HG02588 (cell line): ENCODE measurements around the gene C5AR1.
"Not testable (repeated sequence)": the region's sequence is repeated elsewhere in the genome, so short reads cannot be mapped to it uniquely, and the experiment has no call there.

Source experiments
- ATAC-seq: cut with Tn5 transposase; IDR thresholded peaks from one replicate; pipeline ENCODE4 v1.9.1; 2021; ENCODE audit warnings: mild to moderate bottlenecking, moderate library complexity; ENCODE audit not compliant: unreplicated experiment

The C5AR1 gene

DNA sequence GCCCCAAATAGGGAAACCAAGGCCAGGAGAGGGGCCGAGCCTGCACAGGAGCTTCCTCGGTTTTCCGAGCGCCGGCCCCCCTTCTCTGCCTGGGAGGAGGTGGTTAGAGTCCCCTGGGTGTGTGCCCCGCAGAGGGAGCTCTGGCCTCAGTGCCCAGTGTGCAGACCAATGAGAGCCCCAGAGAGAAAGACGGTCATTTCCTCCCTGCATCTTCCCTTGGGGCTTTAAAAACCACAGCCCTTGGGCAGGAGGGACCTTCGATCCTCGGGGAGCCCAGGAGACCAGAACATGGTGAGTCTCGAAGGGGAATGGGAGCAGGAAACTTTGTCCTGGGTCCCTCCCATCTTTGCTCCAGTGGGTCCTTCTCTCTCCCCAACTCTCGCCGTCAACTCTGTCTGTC, at the start of gene C5AR1:
Gene C5AR1 (plus strand): TSS at position 254 of the 400 bp plus-strand sequence. CDS start 35 bp downstream, at position 289.
- ATAC-seq = no peak

DNA sequence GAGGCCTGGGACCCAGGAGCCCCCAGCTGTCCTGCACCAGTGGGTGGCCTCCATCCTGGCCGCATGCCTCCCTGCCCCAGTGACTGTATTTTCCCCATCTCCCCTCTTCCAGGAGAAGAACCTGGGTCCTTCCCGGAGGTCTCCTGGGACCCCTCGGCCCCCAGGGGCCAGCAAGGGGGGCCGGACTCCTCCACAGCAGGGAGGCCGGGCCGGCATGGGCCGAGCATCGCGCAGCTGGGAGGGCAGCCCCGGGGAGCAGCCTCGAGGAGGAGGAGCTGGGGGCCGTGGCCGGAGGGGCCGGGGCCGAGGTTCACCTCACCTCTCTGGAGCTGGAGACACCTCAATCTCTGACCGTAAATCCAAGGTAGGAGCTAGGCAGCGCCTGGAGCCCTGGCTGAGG, 49.2 kb upstream of the C5AR1 start:
- no peak for ATAC-seq

DNA sequence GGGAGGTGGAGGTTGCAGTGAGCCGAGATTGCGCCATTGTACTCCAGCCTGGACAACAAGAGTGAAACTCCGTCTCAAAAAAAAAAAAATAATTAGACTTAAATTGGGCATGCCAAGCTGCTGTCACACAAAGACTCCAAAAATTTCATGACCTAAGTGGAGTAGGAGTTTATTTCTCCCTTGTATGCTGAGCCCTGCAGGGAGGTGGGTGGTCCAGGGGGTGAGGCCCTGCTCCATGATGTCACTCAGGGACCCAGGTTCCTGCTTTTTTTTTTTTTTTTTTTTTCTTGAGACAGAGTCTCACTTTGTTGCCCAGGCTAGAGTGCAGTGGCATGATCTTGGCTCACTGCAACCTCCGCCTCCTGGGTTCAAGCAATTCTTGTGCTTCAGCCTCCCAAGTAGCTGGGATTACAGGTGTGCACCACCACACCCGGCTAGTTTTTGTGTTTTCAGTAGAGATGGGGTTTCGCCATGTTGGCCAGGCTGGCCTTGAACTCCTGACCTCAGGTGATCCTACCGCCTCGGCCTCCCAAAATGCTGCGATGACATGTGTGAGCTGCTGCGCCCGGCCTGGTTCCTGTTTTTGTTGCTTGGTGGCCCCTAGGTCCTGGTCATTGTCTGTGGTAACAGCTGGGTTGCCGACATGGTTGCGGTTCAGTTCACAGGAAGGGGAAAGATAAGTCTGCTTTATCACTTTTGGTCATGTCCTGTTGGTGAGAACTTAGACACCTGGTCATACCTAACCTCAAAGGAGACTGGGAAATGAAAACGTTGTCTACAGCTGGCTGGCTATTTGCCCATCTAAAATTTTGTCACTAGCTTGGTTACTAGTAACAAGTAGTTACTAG, 47.5 kb upstream of the C5AR1 start:
- ATAC-seq = not testable (repeated sequence)

DNA sequence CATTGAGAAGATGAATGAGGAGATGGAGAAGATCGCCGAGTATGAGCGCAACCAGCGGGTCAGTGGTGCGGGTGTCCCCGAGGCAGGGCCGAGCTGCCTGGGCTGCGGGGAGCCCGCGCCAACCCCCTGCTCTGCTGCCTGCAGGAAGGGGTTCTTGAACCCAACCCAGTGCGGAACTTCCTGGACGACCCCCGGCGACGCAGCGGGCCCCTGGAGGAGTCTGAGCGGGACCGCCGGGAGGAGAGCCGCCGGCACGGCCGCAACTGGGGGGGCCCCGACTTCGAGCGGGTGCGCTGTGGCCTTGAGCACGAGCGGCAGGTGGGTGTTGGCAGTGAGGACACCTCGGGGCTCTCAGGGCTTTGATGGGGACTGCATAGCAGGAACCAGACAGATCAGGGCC, 45.0 kb upstream of the C5AR1 start:
- ATAC-seq = no peak

DNA sequence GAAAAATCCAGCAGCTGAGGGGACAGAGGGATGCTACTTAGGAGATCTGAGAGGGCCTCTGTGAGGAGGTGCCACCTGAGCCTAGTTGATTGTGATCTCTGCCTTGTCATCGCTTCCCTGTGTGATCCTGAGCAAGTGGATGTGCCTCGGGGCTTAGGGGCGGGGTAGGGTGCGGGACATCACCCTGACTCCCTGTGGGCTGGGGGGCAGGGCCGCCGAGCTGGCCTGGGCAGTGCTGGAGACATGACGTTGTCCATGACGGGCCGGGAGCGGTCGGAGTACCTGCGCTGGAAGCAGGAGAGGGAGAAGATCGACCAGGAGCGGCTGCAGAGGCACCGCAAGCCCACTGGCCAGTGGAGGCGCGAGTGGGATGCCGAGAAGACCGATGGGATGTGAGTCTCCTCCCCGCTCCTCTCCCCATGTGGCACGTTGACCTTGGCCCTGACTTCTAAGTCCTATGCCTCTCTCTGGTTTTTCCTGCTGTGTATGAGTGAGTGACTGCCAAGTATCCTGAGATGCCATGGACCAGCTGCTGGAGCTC, 43.2 kb upstream of the C5AR1 start:
- ATAC-seq = no peak

DNA sequence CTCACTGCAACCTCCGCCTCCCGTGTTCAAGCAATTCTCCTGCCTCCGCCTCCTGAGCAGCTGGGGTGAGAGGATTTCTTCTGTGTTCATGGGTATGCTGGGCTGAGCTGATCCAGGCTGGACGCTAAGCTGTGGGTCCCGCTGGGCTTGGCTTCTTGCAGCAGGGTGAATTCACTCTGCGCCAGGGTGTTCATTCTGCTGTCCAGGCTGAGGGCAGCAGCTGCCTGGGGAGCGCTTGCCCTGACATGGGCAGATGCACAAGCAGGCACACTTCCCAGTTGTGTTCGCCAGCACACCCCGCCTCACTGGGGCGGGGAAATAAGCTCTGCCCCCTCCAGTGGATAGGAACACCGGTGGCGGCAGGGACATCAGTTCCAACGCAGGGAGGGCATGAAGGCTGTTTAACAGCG, 42.3 kb upstream of the C5AR1 start:
- ATAC-seq = no peak

DNA sequence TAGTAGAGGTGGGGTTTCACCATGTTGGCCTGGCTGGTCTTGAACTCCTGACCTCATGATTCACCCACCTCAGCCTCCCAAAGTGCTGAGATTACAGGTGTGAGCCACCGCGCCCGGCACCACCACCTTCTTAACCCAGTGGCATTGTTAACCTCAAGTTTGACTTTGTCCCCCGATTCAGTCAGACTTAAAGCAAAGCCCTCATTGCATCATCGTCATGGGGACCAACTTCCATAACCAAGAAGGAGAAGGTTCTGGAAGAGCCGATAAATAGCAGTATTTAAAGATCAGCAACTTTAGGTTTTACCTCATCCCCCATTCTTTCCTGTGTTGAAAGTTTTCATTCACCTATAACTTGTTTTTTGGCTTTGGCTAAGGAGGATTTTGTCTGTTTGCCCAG, 41.6 kb upstream of the C5AR1 start:
- no peak for ATAC-seq

DNA sequence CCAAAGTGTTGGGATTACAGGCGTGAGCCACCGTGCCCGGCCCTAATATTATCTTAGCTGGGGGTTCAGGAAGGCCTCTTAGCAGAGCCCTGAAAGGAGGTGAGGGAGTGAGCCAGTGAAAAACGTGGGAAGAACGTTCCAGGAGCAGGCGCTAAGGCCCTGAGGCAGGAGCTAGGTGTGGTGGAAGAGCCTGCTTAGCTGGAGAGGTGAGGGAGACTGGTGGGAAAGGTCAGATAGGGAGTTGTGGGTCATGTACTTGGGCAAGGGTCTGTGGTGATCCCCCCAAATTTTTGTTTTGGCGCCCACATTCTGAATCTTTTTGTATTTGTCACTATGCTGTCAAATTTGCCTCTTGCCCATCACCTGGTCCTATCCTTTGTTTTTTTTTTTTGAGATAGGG, 40.1 kb upstream of the C5AR1 start:
- ATAC-seq = no peak

DNA sequence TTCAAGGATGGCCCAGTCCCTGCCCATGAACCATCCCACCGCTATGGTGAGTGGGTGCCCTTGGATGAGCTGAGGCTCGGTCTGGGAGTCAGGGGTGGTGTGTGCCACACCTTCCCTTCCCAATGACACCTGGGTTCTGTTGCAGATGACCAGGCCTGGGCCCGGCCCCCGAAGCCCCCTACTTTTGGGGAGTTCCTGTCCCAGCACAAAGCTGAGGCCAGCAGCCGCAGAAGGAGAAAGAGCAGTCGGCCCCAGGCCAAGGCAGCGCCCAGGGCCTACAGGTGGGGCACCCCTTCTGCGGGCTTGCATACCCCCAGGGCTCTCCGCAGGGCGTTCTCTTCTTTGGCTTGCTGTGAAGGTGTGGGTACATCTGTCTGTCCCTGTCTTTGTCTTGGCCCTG, 39.3 kb upstream of the C5AR1 start:
- ATAC-seq = no peak

DNA sequence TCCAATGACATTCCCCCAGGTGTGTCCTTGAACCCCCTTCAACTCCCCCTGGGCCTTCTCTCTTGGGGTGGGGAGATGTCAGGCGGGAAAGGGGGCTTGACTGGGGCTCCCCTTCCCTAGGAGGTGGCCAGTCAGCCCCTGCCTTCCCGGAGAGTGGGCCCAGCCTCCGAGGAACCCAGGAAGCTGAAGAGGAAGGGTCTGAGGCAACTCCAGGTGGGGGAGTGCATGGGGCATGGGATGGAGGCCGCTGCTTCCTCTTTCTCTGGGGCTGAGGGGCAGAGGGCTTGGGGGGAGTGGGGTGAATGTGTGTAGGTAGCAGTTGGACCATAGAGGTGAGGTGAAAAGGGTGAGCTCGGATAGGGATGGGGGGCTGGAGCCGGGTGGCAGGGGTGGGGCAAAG, 37.7 kb upstream of the C5AR1 start:
- ATAC-seq = no peak

DNA sequence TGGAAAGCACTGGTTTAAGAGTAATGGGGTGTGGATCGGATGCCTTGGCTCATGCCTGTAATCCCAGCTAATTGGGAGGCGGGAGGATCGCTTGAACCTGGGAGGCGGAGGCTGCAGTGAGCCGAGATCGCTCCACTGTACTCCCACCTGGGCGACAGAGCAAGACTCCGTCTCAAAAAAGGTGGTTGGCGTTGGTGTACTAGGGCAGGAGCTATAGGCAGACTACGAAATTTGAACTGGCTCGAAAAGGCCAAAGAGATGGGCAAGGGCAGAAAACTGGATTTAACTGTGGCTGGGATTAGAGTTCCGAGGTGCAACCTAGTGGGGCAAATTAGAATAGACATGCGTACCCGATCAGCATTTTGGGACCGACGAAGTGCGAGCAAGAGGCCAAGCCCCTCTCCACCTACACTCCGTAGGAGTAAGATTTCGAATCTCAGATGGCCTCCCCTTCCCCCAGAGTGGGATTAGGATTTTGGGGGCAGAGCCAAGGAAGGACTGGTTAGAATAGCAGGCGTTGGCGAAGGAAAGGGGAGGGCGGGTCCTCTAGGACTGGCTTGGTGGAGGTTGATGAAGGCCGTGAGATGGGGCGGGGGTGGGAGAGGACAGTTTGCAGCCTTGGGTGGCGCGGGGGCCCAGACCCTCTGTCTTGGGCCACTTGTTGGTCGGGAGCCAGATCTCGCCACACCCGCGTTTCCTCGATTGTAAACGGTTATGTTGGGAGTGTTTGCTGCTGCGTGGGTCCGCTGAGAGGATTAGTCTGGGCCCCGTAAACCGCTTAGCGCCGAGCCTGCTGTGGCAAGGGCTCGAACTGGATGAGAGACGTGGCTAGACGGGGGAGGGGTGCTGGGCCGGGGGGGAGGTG, 37.0 kb upstream of the C5AR1 start:
- ATAC-seq = no peak

DNA sequence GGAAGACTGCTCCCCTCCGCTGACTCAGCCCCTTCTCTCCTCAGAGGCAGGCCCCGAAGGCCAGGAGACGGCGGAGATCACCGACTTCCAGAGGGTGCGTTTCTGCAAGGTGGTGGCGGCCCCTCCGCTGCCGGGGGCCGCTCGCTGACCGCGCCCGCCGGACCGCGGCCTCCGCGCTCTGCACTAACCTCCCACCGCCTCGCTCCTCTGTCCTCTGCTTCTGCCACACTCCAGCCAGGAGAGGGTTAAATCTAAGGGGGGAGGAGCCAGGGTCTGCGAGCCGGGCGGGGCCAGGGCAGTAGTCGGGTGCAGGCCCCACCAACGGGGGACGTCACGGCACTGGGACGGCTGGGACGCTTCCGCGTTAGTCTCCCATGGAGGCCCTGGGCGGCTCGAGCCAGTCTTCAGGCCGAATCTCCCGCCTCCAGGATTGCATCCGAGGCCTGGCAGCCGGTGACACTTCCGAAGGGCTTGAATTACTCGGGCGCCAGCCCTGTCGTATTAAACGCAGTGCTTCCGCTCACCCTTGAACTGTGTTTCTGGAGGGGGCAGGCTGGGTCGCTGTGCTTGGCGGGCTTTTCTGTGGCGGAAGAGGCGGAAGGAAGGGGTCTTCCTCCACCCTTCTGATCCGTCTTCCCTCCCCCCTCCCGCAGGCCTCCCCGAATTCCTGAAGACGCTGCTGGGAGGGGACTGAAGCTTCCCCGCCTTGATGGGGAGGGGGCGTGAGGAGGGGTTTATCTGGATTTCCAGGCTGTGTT, 36.2 kb upstream of the C5AR1 start:
- ATAC-seq = peak; percentile 59

DNA sequence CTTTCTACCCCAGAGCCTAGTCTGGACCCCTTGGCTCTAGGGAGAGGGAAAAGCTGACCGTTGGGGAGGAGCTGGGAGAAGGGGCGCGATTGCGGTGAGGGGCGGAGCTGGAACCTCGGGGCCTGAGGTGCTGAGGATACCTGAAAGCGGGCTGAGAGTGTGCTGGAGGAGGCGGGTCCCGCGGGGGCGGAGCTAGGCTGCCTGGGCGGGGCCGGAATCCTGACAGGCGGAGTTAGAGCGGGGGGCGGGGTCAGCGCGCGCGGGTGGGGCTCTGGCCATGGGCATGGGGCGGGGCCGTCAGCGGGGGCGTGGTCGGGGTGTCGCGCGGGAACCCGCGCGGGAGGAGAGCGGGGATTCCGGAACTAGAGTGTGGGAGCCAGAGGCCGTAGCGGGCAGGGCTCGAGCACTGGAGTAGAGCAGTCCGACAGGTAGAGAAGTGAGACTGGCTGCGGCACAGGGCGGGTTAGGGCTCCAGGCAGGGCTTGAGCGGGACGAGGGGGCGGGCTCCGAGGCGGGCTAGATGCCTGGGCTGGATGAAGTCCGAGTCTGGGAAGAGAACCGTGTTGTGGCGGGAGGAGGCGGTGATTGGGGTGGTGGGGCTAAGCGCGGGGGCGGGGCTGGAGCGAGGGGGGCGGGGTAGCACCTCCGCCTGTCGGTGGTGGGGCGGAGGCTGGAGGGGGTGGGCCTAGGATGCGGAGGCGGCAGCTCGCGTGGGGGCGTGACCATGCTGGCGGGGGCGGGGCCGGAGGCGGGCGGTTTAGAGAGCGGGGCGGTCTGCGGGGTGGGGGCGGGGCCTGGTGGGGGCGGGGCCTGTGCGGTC, 35.4 kb upstream of the C5AR1 start, which contains the start of gene INAFM1:
Gene INAFM1 (plus strand): TSS at position 815 of the 820 bp plus-strand sequence. CDS start 35 bp downstream, outside the sequence.
- ATAC-seq = peak; percentile 42

DNA sequence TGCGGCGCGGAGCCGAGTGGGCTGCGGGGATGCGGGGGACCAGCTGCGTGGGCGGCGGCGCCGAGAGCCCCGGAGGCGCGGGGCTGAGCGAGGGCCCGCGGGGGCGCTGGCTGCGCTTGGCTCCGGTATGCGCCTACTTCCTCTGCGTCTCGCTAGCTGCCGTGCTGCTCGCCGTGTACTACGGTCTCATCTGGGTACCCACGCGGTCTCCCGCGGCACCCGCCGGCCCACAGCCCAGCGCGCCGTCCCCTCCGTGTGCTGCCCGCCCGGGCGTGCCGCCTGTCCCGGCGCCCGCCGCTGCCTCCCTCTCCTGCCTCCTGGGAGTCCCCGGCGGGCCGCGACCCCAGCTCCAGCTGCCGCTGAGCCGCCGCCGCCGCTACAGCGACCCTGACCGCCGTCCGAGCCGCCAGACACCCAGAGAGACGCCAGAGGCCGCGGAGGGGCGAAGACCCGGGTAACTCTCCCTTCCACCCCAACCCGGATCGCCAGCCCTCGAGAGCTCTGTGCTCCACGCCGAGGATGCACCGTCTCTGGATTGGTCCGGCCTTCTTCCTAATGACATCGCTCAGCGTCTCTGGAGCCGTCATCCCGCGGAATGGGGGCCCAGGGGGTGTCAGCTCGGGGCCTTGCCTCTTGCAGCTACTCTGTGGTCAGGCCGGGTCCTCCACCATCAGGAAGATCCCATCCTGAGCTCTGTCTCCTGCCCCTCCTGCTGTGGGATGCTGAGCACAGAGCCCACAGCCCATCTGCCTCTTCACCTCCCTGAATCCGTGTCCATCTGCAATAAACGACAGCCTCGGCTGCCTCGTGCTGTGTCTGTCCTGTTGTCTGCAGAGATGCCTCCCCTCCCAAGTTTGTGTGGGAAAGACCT, 34.5 kb upstream of the C5AR1 start:
- ATAC-seq = no peak

DNA sequence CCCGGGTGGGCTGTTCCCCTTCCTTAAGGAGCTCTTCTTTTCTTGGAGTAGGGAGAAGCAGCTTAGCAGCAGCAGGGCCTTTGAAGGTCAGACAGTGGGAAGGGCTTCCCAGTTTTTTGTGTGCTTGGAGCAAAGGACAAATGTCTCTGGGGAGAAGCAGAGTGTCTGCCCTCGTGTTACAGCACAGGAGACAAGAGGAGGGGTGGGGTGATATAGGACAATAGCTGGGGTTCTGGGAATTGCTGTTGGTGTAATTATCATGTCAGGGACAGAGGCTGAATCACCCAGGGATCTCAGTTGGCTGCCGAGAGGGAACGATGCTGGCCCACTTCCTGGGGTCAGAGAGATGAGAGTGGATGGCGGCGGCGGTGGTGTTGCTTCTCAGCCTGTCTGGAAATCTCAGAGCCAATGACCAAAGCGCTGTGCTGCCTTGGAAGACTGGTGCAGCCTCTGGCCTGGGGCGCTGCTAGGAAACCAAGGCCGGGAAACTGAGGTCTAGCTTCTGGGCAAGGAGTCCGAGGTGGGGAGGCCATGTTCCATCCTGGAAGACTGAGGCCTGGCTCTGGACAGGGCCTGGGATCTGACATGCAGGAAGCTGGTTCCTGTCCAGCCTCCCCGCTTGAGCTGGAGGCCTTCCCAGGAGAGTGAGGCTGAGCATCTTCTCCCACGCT, 33.7 kb upstream of the C5AR1 start:
- ATAC-seq = no peak

DNA sequence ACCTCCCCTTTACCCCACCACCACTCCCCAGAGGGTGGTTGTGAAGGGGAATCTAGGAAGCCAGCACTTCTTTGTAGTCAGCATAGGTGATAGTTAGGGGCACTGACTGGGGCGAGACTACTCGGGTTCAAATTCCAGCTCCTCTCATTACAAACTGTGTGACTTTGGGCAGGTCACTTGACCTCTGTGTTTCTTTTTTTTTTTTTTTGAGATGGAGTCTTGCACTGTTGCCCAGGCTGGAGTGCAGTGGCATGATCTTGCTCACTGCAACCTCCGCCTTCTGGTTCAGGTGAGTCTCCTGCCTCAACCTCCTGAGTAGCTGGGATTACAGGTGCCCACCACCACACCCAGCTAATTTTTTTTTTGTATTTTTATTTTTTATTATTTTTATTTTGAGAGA, 33.1 kb upstream of the C5AR1 start:
- ATAC-seq = not testable (repeated sequence)

DNA sequence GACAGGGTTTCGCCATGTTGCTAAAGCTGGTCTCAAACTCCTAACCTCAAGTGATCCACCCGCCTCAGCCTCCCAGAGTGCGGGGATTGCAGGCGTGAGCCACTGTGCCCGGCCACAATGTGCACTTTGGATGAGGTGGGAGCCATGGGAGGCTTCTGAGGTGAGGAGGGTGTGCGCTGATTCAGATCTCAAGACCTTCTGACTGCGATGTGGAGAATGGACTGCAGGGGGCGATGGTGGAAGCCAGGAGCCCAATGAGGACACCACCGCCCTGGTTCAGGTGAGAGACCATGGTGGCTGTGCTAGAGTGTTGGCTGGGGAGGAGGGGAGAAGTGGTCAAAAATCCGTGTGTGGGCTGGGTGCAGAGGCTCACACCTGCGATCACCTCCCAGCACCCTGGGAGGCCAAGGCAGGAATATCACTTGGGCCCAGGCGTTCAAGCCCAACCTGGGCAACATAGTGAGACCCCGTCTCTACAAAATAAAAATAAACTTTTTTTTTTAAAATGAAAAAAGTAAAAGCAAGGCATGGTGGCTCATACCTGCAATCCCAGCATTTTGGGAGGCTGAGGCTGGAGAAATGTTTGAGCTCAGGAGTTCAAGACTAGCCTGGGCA, 29.4 kb upstream of the C5AR1 start:
- ATAC-seq = no peak
